ENCODE data around the gene SPATA31A5.
"Not testable (repeated sequence)": the region's sequence is repeated elsewhere in the genome, so short reads cannot be mapped to it uniquely, and the experiment has no call there.

Gene SPATA31A5

DNA sequence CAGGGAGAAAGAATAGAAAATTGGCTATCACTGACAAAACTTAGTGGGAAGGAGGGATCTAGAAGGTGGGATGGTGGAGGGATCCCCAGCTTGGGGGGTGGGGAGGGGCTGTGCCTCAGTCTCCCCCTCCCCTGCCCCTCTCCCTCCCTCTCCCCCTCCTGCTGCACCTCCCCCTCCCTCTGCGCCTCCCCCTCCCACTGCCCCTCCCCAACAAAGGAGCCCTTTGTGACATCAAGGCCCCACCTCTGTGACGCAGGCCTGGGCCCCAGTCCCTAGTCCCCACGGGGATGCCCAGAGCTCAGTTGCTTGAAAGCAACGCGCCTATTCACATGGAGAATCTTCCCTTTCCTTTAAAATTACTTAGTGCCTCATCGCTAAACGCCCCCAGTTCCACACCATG lies at the start of gene SPATA31A5:
SPATA31A5 (plus strand) TSS at position 301 of the 400 bp plus-strand sequence; CDS start at position 330, 29 bp downstream.
- not testable (repeated sequence) for H3K9me3 ChIP-seq (ENCODE audit: insufficient read depth, low read length); H3K79me2 ChIP-seq (ENCODE audit: low read length); H3K4me2 ChIP-seq (ENCODE audit: low read length); H3K4me1 ChIP-seq (ENCODE audit: low read length); H3K27me3 ChIP-seq (ENCODE audit: low read depth, low read length); H3K4me3 ChIP-seq (ENCODE audit: low read length); H4K20me1 ChIP-seq (ENCODE audit: insufficient read depth, low read length); H3K27ac ChIP-seq (ENCODE audit: low read length); H3K9ac ChIP-seq (ENCODE audit: low read length); H3K36me3 ChIP-seq (replicated peaks; ENCODE audit: low read depth, low read length); H2AFZ ChIP-seq (ENCODE audit: low read depth, low read length)

DNA sequence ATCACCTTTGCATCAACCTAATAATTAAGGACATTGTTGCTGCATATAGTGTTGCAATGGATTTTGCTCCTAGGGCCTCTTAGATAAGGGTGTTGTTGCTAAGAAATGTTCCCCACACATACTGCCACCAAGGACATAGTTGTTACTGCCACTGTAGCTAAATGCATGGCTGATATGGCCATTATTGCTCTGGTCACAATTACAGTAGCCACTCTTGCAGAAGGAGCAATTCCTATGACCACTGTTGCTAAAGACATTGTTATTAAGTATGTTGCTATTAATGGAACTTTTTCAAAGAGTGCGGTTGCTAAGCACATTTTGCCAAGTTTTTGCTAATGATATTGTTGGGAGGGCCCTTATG lies 48.8 kb downstream of the SPATA31A5 start:
- not testable (repeated sequence) for H3K4me3 ChIP-seq (ENCODE audit: low read length); H3K79me2 ChIP-seq (ENCODE audit: low read length); H3K9ac ChIP-seq (ENCODE audit: low read length); H3K4me2 ChIP-seq (ENCODE audit: low read length); H4K20me1 ChIP-seq (ENCODE audit: insufficient read depth, low read length); H3K27me3 ChIP-seq (ENCODE audit: low read depth, low read length); H3K4me1 ChIP-seq (ENCODE audit: low read length); H3K27ac ChIP-seq (ENCODE audit: low read length); H2AFZ ChIP-seq (ENCODE audit: low read depth, low read length); H3K9me3 ChIP-seq (ENCODE audit: insufficient read depth, low read length); H3K36me3 ChIP-seq (replicated peaks; ENCODE audit: low read depth, low read length)

DNA sequence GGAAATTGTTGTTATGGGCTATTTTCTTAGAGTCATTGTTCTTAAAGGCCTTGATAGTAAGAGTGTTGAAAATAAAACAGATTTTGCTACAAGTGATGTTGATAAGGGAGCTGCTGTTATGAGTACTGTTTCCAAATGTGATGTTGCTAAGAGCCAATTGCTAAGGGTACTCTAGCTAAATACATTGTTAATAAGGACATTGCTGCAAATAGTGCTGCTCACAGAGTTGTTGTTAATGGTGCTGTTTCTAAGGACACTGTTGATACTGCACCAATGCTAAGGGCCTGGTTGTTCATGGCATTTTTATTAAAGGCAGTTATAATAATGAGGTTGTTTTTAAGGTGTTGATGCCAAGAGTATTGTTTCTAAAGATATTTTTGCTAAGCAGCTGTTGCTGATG lies 52.2 kb downstream of the SPATA31A5 start:
- H3K27me3 ChIP-seq (ENCODE audit: low read depth, low read length) = not testable (repeated sequence)

More for the DNA sequence above, 52.2 kb downstream of the SPATA31A5 start:
- not testable (repeated sequence) for H3K4me3 ChIP-seq (ENCODE audit: low read length); H3K4me2 ChIP-seq (ENCODE audit: low read length); H3K9ac ChIP-seq (ENCODE audit: low read length); H3K27ac ChIP-seq (ENCODE audit: low read length); H2AFZ ChIP-seq (ENCODE audit: low read depth, low read length); H4K20me1 ChIP-seq (ENCODE audit: insufficient read depth, low read length); H3K79me2 ChIP-seq (ENCODE audit: low read length); H3K36me3 ChIP-seq (replicated peaks; ENCODE audit: low read depth, low read length); H3K4me1 ChIP-seq (ENCODE audit: low read length); H3K9me3 ChIP-seq (ENCODE audit: insufficient read depth, low read length)

Data from OCI-LY3 (cell line).